HG03175 (cell line): ENCODE results near the gene LPCAT1.

ENCODE experiments used
- ATAC-seq: cut with Tn5 transposase; IDR thresholded peaks from one replicate; pipeline ENCODE4 v1.9.1; 2021; ENCODE audit warnings: mild to moderate bottlenecking, moderate library complexity; ENCODE audit not compliant: unreplicated experiment

LPCAT1 gene

DNA sequence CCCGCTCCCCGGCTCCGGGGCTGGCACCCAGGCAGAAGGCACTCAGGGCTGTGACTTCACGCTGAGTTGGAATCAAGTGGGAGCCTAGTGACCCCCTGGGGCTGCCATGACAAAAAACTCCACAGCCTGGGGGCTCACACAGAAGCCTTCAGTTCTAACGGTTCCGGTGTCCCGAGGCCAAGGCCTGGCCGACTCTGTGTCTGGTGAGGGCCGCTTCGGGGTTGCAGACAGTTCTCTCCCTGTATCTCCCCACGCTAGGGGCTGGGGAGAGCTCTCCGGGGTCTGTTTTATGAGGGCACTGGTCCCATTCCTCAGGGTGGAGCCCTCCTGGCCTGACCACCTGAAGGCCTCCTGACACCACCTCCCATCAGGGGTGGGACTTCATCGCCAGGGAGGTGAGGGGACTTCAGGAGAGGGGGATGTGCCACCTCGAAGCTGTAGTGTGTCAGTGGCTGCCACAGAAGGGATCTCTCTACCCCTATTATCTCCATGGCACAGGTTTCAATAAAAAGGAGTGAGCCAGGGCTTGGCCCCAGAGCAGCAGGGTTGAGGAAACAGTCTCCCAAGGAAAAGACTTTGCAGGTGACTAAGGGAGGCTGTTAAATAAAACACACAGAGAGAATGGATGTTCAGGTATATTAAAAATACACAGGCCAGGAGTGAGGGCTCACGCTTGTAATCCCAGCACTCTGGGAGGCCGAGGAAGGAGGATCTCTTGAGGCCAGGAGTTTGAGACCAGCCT lies 77.0 kb downstream of the LPCAT1 start:
- no peak for ATAC-seq

DNA sequence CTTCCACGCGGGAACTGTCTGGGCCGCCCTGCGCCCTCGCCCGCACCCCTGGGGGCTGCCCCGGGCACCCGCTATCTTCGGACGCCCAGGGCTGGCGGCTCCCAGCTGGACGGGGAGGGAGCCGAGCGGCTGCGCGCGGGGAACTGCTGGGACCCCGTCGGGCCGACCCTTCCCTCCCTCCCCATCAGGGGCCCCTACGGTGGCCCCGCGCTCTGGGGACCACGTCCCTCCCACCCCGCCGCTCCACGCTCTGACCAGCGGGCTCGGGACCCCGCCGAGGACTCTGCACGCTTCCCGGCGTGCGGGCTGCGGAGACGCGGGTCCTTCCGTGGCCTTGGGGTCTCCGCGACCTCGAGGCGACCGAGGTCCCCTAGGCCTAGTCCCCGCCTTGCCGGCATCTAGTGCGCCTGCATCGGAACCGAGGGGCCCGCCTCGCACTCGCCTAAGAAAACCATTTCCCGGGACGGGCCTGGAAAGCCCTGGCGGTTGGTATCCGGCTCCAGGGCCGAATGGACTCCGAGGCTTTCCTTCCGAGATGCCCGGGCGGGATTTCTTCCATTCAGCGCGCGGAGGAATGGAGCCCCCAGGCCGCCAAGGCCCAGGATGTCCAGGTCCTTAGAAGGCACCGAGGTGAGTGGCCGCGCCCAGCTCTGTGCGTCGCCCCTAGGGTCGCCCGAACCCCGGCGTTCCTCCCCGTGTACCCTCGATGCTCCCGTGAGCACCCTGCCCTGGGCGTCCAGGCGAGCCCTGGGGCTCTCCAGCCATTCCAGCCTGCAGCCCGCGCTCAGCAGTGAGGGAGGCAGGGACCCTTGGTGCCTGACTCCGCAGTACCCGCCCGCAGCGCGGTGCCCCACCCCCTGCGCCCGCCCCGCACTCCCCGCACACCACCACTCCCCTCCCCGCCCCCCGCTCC lies 77.8 kb downstream of the LPCAT1 start:
- no peak for ATAC-seq

DNA sequence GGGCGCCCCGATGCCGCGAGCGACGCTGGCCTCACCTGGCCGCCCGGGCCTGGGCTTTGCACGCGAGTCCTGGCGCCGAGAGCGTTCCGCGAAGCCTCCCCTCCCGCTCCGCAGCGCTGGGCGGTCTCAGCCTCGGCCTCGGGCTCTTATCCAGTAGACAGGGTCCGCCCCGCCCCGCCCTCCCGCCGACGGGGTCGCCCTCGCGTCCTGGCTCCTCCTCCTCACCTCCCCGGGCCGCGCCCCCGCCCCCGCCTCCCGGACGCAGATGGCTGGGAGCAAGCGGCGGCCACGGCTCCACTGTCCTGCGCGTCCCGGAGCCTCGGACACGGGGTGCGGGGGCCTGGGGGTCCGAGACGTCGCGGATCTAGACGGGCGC lies 78.5 kb downstream of the LPCAT1 start, which contains the start of gene SLC6A3:
Gene SLC6A3 (minus strand): TSS at position 128 of the 376 bp plus-strand sequence. CDS start 2,243 bp downstream, outside the sequence.
- ATAC-seq = no peak

DNA sequence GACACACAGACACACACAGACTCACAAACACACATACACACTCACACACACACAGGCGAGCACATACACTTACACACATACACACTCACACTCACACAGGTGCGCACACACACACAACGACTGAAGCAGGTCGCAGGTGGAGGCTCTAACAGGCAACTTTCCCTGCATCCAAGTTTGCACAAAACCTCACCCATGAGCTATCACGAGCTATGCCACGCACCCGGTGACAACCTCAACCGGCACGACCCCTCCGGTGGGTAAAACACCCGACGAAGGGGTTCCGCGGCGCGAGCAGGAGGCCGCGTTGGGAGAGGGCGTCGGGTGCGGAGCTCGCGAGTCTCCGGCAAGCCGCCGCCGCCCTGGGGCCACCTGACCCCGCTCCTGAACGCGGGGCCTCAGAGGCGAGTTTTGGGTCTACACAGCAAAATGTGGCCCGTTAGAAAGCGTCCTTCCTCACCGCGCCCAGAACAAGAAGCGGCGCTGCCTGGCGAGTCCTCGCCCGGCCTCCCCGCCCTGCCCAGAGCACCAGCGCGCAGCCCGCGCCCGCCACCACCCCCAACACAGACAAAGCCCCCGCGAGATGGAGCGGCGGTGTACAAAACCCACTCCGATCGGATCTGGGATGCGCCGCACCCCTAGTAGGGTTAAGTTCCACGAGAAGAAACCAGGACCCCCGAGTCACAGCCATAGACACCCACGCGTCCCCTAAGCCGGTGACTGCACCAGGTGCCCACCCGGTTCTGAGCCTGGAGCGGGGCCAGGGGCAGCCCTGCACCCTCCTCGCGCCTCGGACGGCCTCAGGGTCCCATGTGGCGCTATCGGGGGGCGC lies 79.2 kb downstream of the LPCAT1 start:
- no peak for ATAC-seq

DNA sequence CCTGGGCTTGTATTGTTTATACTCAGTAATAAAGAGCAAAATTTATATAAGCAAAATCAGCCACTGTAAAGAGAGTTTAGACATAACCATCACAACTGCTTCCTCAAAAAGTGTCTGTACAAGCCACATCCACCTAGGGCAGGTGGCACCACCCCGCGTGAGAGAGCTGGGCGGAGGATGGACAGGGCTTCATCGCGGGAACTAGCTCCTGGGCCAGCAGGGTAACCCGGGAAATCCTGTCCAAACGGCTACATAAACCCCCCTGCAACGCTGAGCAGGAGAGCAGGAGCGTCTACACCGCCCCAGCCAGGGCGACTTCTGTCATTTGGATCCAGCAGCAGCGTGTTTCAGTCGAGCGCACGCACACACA lies 79.8 kb downstream of the LPCAT1 start:
- ATAC-seq = no peak

DNA sequence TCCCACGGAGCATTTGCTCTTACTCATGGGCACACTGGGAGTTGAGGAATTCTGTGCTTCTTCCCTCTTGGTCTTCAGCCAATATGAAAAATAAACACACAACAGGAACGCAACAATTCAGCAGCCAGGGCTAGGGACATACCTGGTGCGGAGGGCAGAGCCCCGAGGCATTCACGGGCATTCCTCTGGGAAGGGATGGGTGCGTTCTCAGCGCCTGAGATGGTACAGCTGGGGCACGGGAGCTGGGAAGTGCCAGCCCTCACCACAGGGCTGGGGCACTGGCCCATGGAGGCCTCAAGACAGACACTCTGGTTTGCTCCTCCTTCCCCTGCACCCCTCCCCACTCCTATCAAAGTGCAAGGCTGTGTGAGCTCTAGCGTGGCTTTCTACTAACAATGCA lies 80.6 kb downstream of the LPCAT1 start:
- ATAC-seq = no peak

DNA sequence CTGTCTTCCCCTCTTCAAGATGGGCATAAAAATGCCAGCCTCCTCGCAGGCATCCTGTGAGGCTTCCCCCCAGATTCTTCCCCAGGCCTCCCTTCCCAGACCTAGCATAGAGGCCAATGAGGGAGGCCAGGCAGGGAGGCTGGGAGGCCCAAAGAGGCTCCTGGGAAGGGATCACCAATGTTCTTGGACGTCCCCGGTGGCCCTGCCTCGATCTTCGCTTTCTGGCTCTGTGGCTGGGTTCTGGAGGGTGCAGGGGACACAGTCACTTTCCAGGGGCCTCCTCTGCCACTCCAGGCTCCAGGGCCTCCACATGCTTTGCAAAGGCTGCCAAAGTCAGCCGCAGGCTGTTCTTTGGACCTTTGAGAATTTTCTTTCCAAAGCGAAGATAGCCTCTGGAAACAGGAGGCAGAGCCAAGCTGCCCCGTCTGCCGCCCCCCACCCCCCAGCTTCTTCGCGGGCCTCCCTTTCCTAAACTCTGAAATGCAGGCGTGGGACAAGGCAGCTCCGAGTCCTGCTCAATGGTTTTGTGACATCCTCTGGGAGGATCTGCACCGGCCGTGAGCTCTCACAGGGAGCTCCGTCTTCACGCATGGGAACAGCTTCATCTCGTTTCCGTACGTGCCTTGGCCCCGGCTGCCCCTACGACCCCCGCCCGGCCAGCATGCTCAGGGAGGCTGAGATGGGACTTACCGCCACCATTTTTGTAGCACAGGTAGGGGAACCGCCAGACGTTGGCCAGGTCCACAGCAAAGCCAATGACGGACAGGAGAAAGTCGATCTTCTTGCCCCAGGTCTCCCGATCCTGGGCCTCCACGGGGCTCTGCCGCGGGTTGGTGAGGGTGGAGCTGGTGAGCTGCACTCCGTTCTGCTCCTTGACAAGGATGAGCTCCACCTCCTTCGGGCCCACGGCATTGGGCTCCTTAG lies 81.3 kb downstream of the LPCAT1 start:
- no peak for ATAC-seq

DNA sequence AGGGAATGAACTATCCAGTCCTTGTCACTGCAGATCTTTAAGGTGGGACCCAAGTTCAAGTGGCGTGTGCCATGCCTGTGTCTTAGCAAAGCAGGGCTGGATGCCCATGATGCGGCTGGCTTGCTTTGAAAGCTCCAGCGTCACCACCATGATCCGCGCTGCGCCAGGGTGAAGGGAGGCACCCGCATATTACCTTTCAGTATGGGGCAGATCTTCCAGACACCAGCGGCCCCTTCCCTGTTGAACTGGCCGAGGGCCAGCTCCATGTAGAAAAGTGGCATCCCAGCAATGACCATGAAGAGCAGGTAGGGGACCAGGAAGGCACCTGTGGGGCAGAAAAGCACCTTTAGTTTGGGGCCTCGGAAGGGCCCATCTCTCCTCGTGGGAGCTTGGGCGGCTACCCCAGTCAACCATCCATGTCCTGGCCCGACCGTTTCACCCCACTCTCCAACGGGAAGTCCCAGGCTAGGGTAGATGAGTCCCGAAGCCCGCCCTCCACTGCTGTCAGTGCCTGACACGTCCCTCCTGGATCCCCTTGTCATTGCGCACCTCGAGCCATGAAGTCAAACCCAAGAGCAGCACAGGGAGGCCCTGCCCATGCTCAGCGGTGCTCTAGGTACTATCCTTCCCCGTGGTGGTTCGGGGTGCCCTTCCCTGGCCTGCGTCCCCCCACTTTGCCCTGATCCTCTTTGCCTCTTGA lies 82.4 kb downstream of the LPCAT1 start:
- no peak for ATAC-seq

DNA sequence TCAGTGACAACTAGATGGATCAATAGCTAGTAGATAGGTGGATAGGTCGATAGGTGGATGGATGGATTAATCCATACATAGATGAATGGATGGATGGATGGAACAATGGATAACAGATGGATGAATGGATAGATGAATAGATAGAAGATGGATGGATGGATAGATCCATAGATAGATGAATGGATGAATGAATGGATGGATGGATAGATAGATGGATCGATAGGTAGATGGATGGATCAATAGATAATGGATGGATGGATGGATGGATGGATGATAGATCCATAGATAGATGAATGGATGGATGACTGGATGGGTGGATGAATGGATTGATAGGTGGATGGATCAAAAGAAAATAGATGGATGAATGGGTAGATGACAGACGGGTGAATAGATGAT lies 83.7 kb downstream of the LPCAT1 start:
- no peak for ATAC-seq

DNA sequence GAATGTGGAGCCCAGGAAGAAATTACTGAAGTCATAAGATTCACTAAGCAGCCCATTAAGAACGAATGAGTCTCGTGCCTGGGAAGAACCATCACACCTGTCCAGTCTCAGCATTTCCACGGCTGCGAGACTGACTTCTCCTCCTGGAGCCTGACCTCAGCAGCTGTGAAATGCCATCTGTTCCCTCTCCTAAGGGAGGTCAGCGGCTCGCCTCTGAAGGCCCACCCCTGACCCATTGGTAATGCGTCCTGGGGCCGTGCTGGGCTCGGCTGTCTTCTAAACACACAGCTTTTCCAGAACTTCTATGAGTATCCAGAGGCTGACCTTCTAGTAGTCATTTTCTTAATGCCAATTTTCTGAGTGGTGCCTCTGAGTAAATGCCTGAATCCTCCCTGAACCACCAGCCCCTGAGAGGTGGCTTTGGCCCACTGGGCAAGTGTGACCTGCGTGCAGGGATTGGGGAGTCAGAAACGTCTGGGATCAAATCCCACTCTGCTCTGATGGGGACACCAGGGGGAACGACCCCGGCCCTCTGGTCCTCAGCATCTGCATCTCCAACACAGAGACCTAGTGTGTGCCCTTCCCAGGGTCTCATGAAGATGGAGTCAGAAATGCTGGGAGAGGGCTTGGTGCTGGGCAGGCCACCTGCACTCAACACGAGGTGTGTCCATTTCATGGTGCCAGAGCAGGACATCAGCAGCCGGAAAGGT lies 84.2 kb downstream of the LPCAT1 start:
- no peak for ATAC-seq

DNA sequence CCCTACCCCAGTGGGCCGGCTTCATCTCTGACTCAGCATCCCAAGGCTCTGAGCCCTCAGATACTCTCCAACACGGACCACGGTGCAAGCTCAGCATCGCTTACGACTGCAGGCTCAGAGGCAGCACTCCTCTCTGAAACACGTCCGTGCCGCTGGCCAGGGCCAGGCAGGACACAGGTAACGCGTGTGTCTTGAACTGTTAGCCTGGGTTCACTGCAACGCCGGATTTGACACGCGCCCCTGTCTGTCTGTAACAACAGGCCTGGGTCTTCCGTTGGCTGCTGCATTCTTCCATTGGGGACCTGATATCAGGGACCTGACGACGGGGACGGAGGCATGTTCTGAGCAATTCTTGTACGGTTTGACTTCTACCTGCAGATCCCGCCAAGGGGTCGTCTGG lies 84.9 kb downstream of the LPCAT1 start:
- ATAC-seq = no peak

DNA sequence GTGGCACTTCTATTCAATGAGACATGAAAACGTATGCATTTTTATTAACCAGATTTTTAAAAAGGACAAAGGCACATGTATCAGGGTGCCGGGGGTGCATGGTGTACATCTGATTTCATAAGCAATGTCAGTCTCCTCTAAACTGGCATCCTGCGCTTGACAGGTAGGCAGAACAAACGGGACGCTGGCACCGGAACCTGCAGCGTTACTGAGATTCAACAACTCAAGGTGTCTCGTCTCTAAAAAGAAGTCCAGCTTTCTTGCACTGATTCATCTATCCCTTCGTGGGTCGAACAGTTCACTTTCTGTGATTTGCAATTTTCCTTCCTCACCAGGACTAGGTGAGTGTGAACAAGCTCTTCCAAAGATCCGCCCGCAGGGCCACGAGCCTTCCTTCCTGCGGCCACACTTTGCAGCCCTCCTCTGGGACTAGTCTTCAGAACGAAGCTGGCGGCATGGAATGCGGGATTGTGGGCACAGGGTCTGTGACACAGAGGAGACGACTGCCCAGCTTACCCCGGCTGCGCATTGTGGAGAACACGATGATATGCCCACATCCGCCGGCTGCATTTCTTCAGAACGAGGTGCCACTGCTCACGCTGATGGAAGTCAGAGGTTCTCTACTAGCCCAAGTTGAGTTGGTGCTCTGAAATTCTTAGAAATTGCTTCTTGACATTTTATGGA lies 85.7 kb downstream of the LPCAT1 start:
- ATAC-seq = no peak

DNA sequence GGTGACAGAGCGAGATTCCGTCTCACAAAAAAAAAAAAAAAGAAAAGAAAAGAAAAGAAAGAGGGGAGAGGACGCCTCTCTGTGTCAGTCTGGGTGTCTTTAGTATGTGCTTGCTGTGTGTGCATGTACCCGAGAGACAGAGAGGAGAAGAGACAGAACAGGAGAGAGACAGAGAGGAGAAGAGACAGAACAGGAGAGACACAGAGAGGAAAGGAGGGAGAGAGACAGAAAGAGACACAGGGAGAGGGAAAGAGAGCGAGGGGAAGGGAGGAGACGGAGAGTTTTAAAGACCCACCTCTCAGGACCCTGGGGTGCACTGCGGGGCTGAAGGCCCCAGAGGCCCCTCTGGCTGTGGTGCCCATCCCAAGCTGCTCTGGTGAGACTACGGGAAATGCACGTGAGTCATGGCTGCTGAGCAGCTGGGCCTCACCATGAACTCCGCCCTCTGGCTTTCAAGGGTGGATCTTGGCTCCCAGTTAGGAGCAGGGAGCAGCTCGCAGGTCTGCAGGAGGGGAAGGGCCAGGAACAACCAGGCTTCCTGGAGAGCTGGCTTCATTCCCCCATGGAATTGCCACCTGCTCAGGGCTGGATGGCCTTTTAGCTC lies 86.4 kb downstream of the LPCAT1 start:
- ATAC-seq = no peak

DNA sequence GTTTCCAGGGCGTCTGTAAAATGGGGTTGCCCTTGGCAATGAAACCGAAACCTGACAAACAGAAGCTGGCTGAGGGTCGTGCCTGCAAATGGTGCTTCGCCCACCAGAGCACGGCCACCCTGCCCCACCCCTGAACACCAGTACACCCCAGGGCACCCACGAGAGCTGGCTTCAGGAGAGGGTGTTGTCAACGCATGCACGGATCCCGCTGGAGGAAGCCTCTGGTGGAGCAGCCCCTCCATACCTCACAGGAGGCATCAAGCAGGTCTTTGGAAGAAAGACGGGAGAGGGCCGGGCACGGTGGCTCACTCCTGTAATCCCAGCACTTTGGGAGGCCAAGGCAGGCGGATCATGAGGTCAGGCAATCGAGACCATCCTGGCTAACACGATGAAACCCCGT lies 87.1 kb downstream of the LPCAT1 start:
- no peak for ATAC-seq

DNA sequence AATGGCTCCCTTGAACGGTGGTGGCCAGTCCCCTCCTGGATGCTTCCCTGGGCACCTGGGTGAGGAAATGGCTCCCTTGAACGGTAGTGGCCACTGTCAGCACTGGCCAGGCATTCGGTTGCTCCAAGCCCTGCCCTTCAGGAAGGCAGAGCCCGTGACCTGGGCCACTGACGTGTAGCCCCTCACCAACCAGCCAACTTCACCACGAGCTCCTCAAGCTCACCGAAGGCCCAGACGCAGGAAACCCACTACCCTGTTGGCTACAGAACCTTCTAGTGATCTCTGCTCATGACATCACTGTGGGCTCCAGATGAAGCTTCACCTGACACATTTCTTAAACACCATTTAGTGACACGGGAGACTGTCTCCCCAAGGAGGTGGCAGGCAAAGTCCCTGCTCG lies 87.7 kb downstream of the LPCAT1 start:
- ATAC-seq = no peak

DNA sequence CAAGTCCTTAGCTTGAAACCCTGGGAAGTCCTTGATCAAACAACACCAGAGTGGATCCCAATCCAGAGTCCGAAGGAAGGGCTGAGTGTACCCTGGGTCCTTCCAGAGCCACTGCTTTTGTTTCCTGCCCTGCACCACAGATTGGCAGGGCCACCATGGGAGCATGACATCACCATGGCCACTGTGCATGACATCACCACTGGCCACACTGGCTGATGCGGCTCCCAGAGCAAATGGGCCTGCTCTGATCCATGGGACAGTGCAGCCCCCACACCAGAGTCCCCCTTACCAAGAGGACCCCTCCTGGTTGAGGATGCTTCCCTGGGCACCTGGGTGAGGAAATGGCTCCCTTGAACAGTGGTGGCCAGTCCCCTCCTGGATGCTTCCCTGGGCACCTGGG lies 88.4 kb downstream of the LPCAT1 start:
- ATAC-seq = no peak

DNA sequence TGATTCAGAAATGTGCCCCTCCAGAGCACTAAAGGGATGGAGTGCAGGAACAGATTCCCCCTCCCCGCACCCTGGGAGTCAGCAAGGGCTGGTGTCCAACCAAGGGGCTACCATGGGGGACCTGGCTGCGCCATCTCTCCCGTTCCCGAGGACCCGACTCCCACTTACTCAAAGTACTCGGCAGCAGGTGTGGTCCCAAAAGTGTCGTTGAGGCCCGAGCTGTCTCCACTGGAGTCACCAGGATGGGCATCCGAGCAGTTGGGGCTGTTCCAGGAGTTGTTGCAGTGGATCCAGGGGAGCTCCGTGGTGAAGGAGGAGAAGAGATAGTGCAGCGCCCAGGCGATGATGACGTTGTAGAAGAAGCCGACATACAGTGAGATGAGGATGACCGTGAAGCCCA lies 91.5 kb downstream of the LPCAT1 start:
- no peak for ATAC-seq

DNA sequence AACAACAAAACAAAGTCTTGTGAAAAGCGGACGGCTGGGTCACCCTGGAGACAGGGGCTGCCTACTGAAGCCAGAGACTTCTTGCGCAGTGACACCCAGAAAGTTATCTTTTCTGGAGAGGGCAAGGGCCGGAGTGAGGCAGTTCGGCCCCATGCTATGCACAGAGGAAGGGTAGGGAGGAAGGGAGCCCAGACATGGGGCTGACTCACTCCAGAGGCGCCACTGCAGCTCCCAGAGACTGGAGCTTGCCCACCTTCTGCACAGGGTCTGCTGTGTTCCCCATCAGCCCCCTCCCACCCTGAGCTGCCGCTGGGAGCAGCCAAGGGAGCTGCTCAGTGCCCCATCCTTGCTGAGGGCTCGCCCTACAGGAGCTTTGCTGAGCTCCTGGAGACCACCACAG lies 91.9 kb downstream of the LPCAT1 start:
- no peak for ATAC-seq
